NCI-H524 (cell line): ENCODE results near the gene GNAO1.

Experiments used
- DNase-seq, 2 experiments: peaks; one replicate each; lab custom pipeline; 2025; lab: John Stamatoyannopoulos, UW

The GNAO1 gene

GRCh38 chr16:56198006-56198754, 6.9 kb downstream of the GNAO1 start:
- peak in 1 of 2 experiments; percentile 38 for DNase-seq

DNA sequence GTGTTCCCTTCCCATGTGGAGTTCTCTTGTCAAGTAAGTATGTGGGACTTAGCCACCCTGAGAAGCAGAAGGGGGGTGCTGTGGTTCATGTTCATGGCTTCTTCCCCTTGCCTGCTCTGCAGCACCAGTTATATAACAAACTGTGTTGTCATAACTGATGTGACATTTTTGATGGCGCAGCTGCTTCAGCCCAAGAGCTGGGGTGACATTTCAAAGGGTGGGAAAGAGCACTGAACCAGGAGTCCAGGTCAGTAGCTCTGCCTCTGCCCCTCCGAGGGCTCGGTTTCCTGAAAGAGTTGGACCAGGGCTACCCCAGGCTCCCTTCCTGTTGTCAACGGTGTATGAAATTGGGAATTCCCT, 7.4 kb downstream of the GNAO1 start:
- no peak for DNase-seq

- DNase-seq = no peak
Measured at GRCh38 chr16:56199164-56199563, 7.9 kb downstream of the GNAO1 start.

DNA sequence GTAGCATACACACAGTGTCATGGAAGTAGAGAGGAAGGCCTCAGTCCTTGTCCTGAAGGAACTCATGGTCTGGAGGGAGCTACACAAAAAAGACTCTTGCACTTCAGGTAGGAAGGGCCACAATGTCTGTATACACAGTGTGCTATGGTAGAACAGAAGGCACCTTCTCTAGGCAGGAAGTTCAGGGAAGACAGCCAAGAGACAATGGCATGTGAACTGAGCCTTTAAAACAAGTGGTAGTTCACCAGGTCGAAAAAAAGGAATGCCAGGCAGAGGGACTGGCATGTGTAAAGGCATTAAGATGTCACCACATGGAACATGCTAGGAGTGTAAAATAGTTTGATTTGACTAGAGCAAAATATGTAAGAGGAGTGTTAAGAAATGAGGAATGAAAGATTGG, 9.7 kb downstream of the GNAO1 start:
- no peak for DNase-seq

GRCh38 chr16:56202036-56202435, 10.7 kb downstream of the GNAO1 start:
- DNase-seq = no peak

DNA sequence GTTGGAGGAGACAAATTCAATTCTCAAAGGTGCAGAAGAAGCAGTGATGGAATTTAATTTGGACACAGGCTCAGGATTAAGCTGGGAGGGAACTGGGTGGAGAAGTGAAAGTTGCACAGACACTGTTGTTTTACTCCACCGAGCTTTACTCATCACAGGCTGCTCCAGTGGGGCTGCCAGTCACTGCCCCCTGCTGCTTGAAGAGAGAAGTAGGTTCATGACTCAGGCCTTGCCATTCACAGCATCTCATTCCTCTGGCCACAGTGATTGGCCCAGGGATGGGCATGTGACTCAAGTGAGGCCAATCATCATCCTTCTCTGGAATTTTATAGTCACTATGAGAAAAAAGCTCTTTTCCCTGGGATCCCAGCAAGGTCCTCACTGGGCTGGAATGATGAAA, 11.8 kb downstream of the GNAO1 start:
- peak in 1 of 2 experiments; percentile 43 for DNase-seq

- DNase-seq = no peak
Measured at GRCh38 chr16:56204816-56205215, 13.5 kb downstream of the GNAO1 start.

DNA sequence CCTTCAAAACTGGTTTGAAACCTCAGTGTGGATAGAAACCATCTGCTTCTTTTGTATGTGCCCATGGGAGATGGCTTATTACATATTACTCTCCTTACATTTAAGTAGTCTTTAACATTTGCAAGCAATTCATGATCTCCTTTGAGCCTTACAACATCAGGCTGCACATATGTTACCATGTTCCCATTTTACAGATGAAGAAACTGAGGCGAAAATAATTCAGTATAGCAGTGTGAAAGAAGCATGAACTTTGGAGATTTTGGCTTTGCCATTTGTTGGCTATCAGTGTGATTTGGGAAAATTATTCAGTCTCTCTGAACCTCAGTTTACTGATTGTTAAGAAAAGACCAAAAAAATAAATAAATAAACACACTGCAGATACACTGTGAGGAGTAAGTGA, 15.7 kb downstream of the GNAO1 start:
- no peak for DNase-seq

GRCh38 chr16:56207421-56207820, 16.1 kb downstream of the GNAO1 start:
- no peak for DNase-seq

DNA sequence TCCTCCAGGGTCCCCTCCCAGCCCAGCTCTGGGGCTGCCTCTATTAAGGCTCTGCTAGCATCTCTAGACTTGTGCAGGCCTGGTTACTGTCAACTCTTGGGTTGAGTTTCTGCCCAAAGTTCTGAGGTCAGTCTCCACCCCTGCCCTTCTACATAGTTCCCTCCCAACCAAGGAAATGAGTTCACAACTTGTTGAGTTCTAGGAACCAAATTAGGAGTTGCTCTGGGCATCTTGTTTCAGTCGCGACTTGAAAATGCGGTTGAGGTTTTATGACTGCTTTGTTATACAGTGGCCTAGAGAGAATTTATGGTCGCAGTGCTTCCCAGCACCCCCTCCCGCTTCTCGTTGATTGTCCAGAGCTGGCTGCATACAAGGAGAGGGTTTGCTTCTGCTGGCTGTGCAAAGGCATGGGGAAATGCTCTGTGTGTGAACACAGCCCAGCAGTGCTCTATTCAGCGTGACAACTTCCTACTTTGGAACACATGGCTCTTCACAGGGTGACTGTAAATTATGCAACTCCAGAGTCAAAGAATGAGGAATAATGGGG, 20.2 kb downstream of the GNAO1 start:
- no peak for DNase-seq

DNA sequence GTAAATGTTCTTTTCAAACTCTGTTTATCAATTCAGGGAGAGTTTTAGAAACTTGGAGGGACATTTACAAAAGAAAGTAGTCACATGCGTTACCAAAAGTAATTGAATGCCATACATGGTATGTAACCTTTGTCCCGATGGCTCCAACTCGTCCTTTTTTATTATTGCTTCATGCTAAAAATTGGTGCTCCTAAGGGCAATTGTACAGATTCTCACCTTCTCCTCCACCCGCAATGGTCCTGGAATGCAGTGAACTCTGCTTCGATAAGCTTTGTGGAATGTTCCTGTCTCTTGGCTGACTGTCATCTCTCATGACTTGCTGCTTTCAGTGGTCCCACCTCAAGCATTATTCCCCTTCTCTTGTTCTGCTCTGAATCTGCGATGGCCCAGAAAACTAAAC, 20.9 kb downstream of the GNAO1 start:
- DNase-seq = no peak

DNA sequence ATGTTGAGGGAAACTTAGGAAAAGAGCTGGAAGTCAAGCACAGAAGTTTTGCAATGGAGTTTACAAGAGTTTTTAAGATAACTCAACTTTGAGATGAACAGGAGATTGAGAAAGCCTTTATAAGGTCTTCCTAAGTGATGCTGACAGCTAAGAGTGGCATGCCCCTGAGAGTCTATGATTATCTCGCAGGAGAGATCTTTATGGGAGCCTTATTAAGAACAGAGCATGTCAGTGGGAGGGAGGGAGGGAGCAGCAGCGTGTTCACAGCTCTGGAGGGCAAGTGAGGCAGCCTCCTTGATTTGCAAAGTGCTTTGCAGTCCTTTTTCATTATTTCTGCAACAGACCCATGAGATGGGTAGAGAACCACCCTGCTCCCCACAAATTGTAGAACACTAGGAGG, 30.7 kb downstream of the GNAO1 start:
- DNase-seq = no peak

GRCh38 chr16:56222474-56222997, 31.2 kb downstream of the GNAO1 start:
- no peak for DNase-seq

DNA sequence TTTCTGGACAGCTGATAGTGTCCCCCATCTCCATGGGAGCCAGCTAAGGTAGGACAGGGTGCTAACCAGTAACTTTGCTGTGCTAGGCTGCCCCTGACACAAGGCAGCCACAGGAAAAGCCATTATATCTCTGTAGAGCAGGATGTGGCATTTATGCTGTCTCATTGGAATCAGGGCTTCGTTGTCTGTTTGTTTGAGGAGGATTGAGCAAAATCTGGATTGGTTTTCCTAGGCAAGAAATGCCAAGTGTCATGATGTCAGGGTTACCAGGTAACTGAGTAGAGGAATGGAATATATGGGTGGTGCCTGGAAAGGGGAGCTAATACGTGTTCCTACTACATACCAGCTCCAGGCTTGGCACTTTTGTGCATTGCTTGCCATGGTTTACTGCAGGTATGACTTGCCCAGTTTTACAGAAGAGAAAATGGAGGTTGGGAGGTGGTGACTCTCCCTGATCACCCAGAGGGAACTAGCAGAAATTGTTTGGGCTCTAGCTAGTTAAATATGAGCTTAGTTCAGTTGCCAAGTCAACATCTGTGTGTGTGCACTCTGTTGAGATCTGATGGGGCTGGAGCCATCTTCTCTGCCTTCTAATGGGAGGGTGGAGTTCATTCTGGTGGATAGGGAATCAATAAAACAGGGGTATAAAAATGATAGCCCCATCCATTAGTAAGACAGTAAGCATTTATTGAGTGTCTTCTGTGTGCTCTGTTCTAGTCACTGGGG, 33.9 kb downstream of the GNAO1 start:
- DNase-seq = no peak

DNA sequence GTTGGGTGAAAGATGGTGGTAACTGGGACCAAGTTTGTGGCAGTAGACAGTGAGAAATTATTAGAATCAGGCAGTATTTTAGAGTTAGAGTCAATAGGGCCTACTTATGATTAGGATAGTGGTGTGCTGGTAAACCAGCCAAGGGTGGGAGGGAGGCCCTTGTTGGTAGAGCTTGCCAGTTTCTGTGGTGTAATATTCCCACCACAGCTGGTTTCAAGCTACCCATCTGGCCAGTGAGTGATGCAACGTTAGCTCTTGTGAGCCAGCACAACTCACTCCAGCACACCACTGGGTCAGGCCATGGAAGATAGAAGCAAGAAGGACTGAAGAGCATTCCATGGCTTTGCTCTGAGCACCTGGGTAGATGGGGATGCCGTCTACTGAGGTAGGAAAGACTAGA, 34.9 kb downstream of the GNAO1 start:
- DNase-seq = peak; percentile 4 to 56

DNA sequence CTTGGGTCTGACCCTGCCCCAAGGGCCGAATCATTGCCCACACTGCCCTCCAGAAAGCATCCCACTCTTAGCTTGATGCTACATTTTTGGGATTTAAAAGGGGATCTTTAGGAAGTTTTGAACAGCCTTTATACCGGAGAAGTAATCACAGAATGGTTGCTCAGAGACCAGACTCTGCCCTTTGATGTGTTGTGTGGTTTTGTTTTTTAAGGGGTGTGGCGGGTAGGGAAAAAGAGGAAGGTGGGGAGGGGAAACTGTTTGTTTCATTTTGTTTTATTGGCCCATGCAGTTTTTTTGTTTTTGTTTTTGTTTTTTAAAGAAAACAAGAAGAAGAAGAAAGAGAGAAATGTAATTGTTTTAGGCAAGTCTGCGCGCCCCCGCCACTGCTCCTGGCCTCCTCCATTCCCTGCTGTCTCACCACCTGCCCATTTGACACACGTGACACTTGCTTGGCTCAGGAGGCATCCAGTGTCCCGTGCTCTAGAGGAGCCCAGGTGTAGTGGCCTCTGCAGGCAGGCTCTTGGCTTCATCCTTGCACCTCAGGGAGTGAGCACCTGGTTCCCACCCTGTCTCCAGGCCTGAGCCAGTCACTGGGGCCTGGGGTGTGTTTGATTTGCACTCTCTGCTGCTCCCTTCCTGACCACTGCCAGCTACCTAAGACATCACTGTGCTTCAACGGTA, 35.7 kb downstream of the GNAO1 start:
- no peak for DNase-seq

DNA sequence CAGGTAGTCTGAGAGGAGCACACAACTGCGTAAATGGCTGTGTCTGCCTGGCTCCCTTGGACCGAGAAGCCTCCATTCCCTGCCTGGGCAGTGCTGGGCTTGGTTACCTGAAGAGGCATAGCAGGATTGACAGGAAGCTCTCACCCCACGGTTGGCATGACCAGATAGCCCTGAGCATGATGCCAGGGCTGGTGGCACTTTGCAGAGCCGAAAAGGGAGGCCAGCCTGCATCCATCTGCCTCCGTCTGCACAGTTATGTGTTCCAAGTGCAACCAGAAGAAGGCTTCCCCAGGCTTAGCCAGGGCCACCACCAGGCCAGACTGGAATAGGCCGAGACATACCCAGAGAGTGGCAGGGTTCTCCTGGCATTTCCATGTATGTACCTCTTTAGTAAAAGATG, 36.6 kb downstream of the GNAO1 start:
- DNase-seq = no peak

DNA sequence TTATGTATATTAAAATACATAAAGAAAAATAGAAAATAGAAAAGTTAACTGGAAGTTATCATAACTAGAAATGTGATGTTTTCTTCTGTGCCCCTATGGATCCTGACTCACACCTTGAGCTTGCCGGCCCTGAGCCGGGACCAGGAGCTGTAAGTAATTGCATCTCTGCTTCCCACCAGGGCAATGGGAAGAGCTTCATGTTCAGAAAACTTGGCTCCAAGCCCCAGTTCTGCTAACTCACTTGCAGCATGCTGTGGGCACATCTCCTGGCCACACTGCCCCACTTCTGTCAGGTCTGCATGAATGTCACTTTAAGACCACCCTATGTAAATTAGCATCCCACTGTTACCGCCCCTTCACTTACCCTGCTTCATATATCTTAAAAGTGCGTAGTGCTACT, 37.2 kb downstream of the GNAO1 start:
- no peak for DNase-seq

DNA sequence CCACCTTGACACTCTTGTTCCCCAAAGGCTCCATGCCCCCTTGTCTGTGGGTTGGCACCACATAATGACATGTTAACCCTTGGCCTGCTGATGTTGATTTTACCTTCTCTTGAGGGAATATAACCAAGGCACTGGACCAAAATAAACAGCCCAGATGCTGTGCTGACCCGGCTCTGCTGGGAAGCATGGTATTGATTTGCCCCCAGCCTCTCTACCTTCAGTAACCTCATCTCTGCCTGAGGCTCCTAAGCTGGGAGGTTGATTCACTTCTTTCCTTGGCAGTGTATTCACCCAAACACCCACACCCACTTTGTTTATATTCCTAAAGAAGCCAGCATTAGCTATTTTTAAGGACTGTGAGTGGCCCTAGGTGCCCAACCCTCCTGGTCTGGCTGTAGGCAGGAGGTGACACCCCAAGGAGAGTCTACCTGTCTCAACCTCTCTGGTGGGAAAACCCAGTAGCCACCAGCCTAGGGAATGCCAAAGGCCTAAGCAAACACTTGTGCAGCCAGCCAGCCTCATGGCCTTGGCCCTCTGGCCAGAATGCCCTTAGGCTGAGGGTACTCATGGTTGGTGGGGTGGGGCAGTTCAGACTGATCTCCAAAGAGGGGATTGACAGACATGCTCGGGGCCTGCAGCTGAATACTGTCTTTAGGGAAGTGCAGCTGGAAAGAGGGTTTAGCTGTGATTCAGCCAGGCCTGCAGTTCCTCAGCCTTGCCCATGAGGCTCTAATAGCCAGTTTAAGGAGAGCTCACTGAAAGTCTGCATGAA, 42.7 kb downstream of the GNAO1 start:
- no peak for DNase-seq

GRCh38 chr16:56234737-56235136, 43.4 kb downstream of the GNAO1 start:
- DNase-seq = no peak

- DNase-seq = no peak
Measured at GRCh38 chr16:56237451-56237930, 46.2 kb downstream of the GNAO1 start.

DNA sequence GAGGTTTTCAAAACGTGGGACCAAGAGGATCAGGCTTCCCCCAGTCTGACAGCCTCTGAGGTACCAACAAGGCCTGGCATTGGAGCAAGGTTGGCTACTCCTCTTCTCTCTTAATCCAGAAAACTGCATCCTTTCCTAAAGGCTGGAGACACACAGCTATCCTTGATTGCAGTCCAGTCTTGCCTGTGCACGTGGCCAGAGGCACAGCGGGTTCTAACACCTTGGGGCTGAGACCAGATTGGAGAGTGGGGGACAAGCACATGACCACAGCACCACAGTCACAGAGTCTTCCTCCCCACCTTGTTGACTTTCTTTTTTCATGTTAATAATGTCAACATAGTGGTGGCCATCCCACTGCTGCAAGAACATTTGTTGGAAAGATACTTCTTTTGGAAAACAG, 46.9 kb downstream of the GNAO1 start:
- DNase-seq = no peak
